Measurements from ENCODE around the gene ATP1A2.
A peak's percentile ranks its signal among the peaks of the same experiment; 100 is the strongest.

ATP1A2 gene

DNA sequence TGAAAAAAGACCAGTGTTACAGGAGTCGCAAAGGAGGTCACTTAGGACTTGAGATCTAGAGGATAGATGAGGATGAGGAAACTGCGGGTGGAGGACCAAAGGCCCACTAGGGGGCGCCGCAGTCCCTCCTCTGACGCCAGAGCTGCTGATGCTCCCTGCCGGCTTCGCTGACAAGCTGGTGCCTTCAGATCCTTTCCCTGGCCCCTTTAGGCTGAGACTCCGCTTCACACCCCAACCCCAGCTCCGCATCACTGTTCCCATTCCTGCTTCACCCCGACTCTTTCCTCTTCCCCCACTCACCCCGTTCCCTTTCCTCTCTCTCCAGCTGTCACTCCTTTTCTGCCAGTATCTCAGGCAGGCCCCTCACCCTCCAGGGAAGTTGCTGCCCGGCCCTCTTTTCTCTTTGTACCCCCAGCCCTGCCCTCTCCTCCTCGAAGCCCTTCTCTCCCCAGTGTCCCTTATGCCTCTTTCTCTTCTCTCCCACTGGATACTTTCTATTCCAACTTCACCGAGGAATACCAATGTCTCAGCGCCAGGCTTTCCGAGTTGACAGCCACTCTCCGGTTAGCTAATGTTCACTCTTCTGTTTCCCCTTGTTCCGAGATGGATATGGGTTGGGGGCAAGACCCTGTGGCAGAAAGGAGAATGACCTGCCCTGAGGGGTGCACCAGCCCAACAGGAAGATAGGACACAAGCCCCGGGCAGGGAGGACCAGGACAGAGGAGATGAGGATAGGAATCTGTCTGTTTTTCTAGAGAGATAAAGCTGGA lies 29.7 kb upstream of the ATP1A2 start:
- ATAC-seq, result peak; percentile 56
- peak; percentile 87 for DNase-seq

DNA sequence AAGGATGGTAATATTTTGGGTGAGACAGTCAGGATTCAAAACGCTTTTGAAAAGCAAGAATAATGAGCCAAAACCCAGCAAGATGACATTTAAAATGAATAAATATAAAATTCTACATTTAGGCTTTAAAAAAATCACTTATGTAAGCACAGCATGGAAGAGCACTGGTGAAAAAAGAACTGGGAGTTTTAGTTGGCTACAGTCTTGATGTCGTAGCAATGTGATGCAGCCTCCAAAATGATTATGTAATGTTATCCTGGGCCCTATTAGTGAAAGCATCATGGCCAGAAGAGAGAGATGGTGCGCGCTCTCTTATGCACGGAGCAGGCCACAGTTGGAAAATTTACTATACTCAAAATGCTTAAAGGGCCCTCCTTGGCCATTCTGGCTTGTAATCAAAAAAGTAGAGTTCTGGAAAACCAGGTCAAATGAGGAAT lies 29.1 kb upstream of the ATP1A2 start:
- DNase-seq (no peak), ATAC-seq (no peak)

DNA sequence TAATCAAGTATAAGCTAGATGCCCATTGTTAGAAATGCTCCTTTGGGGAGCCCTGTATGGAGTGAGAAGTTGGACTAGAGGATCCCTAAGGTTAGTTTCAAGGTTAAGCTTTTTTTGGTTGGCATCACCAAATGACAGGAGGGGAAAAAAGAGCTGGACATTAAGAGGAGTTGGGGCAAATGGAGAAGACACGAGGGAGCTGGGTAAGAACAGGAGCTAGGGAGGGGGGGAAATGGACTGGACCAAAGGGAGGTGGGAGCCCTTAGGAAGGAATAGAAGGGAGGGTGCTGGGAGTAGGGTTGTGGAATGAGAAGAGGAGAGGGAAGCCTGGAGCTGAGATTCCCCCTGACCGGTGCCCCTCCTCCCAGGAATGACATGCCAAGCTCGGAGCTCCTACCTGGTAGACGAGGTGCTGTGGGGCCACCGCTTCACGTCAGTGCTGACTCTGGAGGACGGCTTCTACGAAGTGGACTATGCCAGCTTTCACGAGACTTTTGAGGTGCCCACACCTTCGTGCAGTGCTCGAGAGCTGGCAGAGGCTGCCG lies 28.4 kb upstream of the ATP1A2 start:
- ATAC-seq (no peak), DNase-seq (no peak)

DNA sequence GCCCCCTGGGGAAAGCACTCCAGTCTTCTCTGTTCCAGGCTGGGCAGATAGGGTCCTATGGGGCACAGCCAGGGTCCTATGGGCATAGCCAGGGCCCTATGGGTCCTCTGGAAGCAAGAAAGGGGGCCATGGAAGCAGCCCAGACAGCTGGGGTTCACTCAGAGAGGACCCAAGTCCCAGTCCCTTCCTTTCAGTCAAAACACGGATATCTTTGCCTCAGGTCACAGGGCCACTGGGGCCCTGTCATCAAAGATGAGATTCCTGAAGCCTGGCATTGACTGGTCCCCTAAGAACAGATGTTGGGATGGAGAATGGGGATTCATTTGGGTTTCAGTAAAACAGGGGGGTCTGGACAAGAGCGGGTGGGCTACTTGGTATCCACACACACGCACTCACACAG lies 25.7 kb upstream of the ATP1A2 start:
- ATAC-seq (no peak), DNase-seq (no peak)

DNA sequence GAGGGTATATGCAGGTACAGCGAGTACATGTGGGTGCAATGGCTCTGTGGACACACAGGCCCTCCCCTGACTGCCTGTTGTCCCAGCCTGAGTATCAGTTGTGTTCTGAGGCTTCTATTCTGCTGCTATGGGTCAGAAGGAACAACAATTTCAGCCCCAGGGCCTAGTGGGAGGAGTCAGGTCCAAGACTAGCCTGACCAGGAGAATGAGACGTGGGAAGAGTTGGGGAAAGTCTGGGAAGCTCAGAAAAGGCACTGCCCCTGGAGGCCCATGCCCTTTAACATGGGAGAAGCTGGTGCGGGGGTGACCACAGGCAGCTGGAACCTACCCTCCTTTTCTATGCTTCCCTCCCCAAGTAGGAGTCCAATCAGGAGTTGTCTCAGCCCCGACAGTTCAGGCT lies 24.8 kb upstream of the ATP1A2 start:
- no peak for DNase-seq
- ATAC-seq, result no peak

DNA sequence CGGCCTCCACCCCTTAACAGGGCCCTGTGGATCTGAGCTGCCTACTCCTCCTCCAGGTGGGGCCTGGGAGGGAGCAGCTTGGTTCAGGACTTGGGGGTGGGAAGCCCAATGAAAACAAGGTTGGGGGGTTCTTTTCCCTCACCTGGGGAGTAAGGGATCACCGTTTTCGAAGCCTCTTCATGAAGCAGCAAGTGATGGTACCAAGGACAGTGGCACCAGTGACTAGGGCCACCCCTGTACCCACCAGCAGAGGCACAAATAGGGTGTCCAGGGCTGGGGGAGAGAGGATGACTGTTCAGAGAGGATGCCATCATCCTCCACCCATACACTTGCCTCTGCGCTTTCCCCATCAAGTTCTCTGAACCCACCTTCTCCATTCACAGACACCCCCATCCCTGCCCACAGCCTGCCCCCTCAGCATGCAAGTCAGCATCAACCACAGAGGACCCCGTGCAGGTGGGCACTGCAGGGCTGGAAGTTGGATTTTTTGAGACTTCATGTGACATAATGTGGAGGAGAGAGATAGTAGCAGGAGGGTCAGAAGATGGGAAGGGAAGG lies 23.8 kb upstream of the ATP1A2 start:
- DNase-seq (no peak), ATAC-seq (no peak)

DNA sequence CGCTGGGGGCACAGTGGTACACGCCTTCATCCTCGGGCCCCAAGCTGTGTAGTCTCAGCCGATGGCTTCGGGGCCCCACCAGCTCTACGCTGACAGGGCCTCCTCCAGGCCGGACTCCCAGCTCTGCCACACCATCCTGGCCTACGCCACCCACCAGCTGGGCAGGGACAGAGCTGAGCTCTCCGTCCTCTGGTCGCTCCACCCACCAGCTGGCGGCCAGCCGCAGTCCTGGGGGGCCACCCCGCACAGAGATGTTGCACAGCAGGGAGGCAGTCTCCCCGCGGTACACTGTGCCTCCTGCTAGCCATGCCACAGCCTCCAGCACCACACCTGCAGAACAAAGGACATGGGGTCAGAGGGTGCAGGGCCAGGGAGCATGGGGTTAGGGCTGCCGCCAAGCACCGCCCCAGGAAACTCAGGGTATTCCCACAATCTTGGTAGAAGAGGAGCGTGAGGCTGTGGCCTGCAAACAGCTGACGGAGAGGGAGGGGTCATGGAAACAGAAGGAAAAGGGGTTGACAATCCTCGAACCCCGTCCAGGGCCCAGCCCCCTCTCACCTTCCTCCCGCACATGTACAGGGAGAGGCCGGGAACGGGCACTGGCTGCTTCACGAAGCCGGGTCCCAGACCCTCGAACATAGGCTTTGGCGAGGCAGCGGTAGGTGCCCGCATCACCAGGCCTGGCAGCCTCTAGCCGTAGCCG lies 23.0 kb upstream of the ATP1A2 start:
- ATAC-seq (no peak), DNase-seq (no peak)

DNA sequence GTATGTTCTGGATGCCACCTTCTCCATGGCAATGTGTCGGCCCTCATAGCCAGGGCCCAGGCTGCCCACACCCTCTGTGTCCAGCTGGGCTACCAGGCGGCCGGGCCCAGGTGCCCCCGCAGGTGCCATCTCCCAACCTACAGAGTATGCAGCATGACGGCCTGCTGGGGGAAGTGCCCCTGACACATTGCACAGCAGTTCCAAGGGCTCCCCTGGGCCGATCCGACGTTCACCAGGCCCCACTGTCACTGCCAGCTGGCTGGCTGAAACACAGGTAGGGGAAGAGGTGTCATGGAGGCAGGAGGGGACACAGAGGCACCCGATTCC lies 22.5 kb upstream of the ATP1A2 start:
- DNase-seq, result no peak
- no peak for ATAC-seq

DNA sequence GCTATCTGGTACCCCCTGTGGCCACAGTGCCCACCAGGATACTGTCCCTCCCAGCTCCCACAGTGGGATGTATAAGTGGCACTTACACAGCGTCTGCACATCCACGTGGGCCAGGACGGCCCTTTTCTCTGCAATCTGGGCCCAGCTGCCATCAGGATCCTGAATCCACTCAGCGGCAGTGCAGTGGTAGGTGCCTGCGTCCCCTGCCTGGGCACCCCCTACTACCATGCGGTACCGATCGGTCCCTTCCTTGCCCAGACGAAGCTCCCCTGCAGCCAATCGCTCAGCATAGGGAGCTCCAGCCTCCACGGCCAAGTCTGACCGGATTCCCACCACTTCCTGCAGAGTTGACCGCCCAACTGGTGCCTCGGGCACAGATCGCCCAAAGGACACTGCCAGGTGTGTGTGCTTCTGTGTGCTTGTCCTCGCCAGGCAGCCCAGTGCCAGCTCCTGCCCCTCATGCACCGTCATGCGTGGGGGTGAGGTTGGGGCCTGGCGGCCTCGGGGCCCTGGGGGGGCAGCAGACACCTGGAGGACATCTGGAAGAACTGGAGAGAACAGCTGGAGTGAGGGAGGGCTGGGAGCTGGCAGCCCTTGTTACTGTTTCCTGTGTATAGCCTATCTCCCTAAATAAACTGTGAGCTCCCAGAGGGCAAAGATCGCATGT lies 21.8 kb upstream of the ATP1A2 start:
- DNase-seq (no peak), ATAC-seq (no peak)

DNA sequence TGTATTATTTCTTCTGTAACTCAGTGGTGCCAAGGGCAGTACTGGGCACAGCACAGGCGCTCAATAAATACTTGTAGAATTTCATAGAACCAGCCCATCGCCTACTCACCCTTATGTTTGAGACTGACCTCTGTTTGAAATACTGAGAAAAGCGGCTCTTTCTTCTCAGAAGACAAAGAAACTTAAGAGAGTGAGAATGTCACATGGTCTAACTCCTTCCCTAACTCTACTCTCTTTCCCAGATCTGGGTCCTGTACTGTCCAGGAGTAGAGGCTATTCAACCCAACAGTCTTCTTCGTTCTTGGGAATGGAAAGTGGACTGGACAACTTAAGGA lies 21.3 kb upstream of the ATP1A2 start:
- ATAC-seq, result no peak

DNA sequence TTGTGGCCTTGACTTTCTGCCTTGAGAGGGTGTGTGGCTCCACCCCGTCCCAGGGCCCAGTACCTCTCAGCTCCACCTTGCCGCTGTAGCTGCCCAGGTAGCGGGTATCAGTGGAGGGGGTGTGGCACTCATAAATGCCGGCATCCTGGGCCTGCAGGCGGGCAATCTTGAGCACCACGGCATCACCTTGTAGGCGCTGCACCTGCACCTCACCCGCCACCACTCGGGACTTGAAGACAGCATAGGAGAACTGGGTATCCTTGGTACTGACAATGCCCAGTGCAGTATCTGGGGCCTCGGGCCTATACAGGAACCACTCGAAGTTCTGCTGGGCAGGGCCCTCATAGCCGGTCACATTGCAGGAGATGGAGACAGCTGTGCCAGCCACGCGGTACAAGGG lies 20.8 kb upstream of the ATP1A2 start:
- no peak for DNase-seq

More for the DNA sequence above, 21.3 kb upstream of the ATP1A2 start:
- DNase-seq, result no peak

DNA sequence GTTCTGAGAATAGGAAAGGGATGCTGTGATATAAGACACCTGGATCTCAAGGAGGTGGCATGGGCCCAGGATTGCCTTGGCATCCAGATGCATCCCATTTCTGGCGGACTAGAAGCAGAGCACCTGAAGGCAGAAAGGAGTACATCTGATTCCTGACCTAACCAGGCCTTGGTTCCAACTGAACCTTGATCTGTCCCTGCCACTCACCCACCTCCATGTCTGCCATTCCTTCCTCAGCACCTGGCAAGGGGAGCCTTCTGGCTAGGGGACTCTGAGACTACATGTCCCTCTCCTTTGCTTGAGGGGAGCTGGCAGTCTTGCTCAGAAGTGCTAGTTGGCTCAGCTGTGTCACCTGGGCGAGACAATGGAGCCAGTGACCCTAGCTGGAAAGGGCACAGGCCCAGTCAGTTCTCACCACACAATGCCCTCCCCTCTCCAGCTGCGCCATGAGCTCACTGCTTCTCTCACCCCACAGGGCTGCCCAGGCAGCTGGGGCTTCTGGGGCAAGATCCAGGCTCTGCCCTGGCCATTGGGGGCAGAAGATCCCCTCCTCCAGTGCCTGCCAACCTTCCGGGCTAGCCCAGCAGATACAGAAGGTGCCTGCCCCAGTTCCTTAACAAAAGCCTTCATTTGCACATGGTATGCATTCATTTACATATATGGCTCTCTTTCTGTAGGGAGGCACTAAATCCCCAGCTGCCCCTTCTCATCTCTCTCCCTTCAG lies 20.0 kb upstream of the ATP1A2 start:
- DNase-seq (no peak), ATAC-seq (no peak)

More for the DNA sequence above, 20.8 kb upstream of the ATP1A2 start:
- ATAC-seq, result no peak

DNA sequence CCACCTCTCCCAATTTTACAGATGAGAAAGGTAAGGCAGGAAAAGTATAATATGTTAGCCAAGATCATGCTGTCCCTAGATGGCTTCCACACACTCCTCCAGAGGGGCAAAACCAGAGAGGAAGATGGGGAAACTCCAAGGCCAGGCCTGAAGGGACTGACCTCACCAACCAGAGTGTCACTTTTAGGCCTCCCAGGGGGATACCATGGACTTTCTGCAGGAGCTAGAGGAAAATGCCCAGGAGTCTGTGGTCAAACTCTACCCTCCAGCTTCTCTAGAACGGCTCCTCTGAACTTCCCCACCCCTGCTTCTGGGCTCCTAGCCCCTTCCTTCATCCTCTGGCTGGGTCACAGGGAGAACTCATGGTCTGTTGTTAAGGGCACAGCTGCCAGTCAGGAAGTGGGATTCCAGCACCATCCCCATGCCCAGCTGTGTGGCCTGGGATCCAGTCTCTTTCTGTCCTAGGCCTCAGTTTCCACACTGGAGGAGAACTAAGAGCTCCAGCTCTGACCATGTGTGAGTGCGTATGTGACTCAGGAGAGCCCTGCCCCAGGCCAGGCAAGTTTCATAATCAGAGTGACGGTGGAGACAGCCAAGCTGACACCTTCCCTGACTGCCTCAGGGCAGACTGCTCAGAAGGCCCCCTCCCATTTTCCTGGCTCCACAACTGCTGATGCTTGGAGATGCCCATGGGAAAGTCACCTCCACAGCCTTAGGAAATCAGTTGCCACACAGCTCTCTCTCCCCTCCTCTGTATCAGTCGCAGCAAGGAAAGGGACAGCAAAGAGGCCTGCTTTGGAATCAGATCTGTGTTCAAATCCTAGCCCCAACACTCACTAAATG lies 19.1 kb upstream of the ATP1A2 start:
- DNase-seq (no peak), ATAC-seq (no peak)

DNA sequence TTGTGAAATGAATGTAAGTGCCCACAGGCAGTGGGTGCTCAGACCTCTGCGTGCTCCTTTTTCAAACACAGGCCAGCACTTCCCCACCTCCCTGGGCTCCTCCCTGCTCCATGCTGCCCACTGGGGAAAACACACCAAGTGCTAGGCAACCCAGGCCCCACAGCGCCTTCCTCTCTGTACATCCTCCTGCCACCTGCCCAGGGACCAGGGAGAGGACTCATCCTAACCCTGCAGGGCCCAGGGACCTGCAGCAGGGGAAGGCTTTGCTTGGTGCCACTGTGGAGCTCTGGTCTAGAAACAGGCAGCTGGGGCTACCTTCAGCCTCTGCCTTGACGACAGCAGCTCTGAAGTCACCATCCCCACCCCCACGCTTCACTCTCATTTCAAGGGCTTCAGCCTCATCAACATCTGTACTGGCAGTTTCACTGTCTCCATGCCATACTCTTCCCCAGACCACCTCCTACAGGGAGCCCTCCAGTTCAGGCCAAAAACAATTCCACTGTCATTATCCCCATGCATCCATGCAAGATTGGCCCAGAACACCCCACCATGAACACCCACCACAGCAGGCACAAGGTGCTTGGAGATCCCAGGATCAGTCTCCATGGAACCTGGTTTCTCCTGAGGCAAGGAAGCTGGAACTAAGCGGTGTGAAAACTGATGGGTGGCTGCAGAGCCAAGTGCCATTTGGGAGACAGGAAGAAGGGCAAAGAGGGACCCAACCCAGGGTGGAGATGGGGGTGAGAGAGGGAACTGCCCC lies 18.2 kb upstream of the ATP1A2 start:
- no peak for ATAC-seq
- DNase-seq, result peak; percentile 53

DNA sequence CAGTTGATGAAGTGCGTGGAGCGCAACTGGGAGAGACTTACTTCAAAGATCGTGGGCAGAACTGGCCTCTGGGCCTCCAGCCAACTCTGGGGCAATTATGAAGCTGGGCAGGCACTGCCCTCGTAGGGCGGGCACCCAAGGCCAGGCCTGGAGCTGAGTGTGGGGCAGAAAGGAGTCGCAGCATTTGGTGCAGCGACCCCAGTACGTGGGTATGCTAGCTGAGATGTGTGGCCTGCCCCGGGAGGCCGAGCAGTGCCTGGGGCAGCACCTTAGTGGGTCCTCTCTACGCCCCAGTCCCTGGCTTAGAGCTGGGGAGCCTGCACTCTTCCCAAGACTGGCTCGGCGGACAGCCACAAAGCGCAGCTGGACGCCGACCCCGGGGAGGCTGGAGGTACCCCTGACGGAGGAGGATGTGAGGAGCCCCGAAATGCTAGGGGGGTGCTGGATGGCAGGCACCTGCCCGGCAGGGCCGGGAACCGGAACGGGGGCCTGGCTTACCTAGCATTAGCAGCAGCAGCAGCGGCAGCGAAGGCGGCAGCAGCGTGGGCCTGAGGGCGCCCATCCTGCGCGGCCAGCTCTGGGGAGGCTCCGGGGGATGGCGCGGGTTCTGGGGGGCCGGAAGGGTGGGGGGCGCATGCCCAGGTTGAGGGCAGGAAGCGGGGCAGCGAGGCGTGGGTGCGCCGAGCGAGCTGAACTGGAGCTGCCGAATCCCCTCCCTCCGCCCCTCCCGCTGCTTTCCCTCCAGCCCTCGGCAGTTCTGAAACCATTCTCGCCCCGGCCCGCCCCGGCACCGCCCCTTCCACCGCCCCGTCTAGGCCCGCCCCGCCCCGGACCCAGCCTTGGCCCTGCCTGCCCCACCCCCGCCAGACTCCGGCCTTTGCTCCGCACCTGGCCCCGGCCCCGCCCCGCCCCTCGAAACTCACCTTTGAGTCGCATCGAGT lies 17.4 kb upstream of the ATP1A2 start, which contains the start of gene IGSF8:
Gene IGSF8 (minus strand): TSS at position 709 of the 941 bp plus-strand sequence. CDS start 147 bp downstream, at position 562.
- ATAC-seq, result peak; percentile 65
- peak; percentile 95 for DNase-seq

DNA sequence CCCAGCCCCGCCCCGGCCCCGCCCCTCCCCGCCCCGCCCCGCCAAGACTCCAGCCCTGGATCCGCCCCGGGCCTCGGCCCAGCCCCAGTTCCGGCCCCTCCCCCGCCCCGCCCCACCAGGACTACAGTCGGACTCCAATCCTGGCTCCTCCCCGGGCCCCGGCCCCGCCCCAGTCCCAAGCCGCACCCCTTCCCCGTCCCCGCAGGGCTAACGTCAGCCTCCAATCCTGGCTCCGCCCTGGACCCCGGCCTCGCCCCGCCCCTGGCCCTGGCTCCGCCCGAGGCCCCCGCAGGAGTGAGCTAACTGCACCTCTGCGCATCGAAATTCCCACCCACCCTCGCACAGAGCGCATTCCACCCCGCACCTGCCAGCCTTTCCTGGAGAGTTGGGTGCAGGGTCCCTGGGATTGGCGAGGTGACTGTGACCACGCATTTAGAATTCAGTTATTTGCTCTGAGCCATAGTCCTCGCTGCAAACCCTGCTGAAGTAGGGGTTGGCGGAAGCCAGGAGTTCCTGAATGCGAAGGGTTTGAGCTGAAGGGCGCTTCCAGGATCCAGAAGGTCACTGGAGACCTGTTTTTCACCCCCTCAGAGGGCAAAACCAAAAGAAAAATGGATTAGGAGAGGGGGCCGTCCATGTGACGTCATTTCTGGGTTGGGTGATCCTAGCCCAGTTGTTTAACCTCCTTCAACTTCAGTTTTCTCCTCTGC lies 16.6 kb upstream of the ATP1A2 start:
- DNase-seq (peak; percentile 99), ATAC-seq (peak; percentile 87)

DNA sequence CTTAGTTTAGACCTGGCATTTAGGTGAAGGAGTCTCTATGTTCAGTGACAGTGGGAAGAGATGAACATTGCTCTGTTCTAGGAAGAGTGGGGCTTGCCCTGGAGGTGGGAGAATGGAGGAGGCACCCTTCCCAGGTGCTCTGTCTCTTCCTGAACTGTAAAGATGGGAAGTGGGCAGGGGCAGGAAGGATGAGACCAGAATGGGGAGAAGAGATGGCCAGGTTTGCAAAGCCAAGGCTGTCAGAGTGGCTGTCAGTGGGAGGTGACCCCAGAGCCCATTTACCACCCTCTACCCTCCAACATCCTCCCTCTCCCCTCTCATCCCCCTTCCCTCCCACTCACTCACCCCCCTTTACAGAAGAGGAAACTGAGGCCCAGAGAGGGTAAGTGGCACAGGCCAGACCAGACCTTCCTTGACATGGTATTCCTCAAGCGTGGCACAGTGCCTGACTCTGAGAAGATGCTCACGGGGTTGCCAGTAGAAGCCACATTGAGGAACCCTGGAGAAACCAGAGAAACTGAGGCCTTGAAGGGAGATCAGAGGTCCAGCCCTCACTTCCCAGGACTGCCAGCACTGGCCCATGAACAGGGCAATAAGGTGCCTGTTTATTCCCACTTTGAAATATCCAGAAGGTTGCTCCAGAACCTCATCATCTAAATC lies 15.7 kb upstream of the ATP1A2 start:
- ATAC-seq, result no peak

More for the DNA sequence above, 15.7 kb upstream of the ATP1A2 start:
- DNase-seq, result no peak
